Erythroblast (primary cell): Measurements from ENCODE around the gene NUP107.

Source experiments
- DNase-seq, 2 experiments: peaks; one replicate each; lab custom pipeline; 2025; lab: John Stamatoyannopoulos, UW
- GATA1 ChIP-seq: IDR thresholded peaks from 2 replicates; pipeline ENCODE4 v1.6.1; 2011; ENCODE audit warnings: low read depth, mild to moderate bottlenecking, control low read depth, low read length, moderate library complexity
- POLR2A ChIP-seq: IDR thresholded peaks from 2 replicates; pipeline ENCODE4 v1.6.1; 2011; ENCODE audit warnings: mild to moderate bottlenecking, low read length

The NUP107 gene

GRCh38 chr12:68790081-68790951 lies 103.5 kb downstream of the NUP107 start:
- DNase-seq = no peak
- TF ChIP-seq GATA1 = no peak
- no peak for TF ChIP-seq POLR2A

- TF ChIP-seq POLR2A (no peak), GATA1 (no peak)
- DNase-seq = no peak
Observed at GRCh38 chr12:68790952-68791234, 104.1 kb downstream of the NUP107 start.

- TF ChIP-seq POLR2A (no peak), GATA1 (no peak)
Observed at GRCh38 chr12:68791897-68792481, 105.2 kb downstream of the NUP107 start.

GRCh38 chr12:68792952-68793351 lies 106.2 kb downstream of the NUP107 start:
- peak; percentile 77 to 79 for DNase-seq
- TF ChIP-seq POLR2A (no peak), GATA1 (no peak)

More at GRCh38 chr12:68791897-68792481, 105.2 kb downstream of the NUP107 start:
- DNase-seq = no peak

GRCh38 chr12:68793436-68793835 lies 106.7 kb downstream of the NUP107 start:
- no peak for TF ChIP-seq GATA1
- TF ChIP-seq POLR2A = no peak
- no peak for DNase-seq

GRCh38 chr12:68793975-68794652 lies 107.3 kb downstream of the NUP107 start:
- DNase-seq = no peak

GRCh38 chr12:68794653-68795251 lies 108.0 kb downstream of the NUP107 start:
- DNase-seq = no peak
- TF ChIP-seq POLR2A (no peak), GATA1 (no peak)

More at GRCh38 chr12:68793975-68794652, 107.3 kb downstream of the NUP107 start:
- TF ChIP-seq POLR2A = no peak
- no peak for TF ChIP-seq GATA1
